GM12875 (cell line): ENCODE results near the gene SNAP47.

Source experiments
- H3K4me3 ChIP-seq: one replicate; pipeline ENCODE4 v1.5.1; 2011; ENCODE audit warnings: low read depth, low read length, control low read depth
- TF ChIP-seq, protein P1 (sequence below): IDR thresholded peaks from 2 replicates; pipeline ENCODE4 v1.5.1; 2011; ENCODE audit warnings: low read depth, mild to moderate bottlenecking, control low read depth, inconsistent platforms, low read length, moderate library complexity, borderline replicate concordance; ENCODE audit not compliant: insufficient read depth

SNAP47 gene

DNA sequence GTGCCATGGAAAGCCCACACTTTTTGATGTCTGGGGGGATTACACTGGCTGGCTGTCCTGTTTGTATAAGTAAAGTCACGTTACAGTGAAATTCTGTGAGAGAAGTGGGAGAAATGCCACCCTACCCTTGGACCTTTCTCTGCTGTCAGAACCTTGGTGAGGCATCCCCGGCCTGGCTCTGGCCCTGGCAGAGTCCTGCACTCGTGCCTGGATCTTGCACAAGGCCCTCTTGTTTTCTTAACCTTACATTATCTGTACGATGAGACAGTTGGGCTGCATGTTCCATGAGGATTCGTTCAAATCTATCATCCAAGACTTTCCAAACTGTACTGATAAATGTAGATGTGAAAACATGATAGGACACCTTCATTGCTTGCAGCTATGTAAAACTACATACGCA, 11.4 kb downstream of the SNAP47 start:
- H3K4me3 ChIP-seq: no peak overlapping the region
- TF ChIP-seq, protein P1, sequence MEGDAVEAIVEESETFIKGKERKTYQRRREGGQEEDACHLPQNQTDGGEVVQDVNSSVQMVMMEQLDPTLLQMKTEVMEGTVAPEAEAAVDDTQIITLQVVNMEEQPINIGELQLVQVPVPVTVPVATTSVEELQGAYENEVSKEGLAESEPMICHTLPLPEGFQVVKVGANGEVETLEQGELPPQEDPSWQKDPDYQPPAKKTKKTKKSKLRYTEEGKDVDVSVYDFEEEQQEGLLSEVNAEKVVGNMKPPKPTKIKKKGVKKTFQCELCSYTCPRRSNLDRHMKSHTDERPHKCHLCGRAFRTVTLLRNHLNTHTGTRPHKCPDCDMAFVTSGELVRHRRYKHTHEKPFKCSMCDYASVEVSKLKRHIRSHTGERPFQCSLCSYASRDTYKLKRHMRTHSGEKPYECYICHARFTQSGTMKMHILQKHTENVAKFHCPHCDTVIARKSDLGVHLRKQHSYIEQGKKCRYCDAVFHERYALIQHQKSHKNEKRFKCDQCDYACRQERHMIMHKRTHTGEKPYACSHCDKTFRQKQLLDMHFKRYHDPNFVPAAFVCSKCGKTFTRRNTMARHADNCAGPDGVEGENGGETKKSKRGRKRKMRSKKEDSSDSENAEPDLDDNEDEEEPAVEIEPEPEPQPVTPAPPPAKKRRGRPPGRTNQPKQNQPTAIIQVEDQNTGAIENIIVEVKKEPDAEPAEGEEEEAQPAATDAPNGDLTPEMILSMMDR: no peak

DNA sequence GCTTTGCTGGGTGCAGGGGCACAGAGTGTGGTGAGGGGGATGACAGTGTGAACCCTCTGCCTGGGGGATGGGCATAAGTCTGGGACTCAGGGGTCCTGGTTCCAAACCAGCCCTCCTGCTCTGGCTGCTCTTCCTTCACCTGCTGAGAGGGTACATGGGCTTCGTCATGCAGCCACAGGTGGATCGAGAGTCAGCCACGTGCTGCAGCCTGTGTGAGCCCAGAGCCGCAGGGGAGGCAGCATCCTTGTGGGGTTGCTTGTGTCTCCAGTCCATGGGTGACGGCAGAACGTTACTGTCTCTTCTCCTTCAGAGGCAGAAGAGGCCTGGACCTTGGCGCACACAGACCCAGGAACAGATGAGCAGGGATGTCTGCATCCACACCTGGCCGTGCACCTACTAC, 12.1 kb downstream of the SNAP47 start:
- TF ChIP-seq, protein P1: no peak
- no peak overlapping the region for H3K4me3 ChIP-seq

DNA sequence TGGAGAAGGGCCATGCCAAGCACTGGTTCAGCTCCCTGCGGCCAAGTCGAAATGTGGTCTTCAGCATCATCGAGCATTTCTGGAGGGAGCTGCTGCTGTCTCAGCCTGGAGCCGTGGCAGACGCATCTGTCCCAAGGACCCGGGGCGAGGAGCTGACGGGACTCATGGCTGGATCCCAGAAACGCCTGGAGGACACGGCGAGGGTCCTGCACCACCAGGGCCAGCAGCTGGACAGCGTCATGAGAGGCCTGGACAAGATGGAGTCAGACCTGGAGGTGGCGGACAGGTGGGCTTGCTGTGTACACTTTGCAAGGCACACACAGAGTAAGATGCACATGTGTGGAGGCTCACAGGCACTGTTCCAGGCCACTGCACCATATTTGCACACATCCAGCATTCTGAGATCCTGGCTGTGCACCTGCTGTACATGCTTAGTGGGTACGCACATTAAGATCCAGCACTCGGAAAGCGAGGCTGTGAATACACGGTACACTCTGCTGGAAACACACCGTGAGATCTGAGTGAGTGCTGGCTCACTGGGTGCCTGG, 12.8 kb downstream of the SNAP47 start:
- H3K4me3 ChIP-seq: no peak overlapping the region
- TF ChIP-seq, protein P1: no peak

DNA sequence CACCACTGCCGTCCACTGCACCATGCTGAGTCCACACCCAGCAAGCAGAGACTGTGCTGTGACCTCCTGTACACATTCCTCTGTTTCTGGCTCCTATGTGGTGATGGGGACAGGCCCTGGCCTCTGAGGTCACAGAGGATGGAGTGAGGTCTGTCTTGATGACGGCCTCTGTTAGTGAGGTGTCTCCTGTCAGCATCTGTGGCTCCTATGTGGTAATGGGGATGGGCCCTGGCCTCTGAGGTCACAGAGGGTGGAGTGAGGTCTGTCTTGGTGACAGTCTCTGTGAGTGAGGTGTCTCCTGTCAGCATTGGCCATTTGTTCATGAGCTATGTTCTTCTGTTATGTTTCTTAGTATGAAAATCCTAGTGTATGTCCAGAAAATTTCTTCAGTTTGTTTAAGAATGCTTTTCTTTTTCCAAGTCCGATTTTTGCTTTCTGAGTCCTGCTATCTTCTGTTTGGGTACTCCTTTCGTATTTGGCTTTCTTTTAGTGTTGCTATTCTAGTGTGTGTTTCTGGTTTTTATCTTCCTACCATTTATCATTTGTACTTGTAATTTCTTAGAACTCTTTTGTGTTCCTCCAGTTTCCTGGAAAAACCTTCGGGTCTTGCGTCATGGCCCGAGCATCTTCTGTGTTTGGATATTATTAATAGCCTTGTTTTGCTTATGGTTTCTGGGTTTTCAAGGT, 13.4 kb downstream of the SNAP47 start:
- H3K4me3 ChIP-seq: no peak overlapping the region
- TF ChIP-seq, protein P1: no peak

DNA sequence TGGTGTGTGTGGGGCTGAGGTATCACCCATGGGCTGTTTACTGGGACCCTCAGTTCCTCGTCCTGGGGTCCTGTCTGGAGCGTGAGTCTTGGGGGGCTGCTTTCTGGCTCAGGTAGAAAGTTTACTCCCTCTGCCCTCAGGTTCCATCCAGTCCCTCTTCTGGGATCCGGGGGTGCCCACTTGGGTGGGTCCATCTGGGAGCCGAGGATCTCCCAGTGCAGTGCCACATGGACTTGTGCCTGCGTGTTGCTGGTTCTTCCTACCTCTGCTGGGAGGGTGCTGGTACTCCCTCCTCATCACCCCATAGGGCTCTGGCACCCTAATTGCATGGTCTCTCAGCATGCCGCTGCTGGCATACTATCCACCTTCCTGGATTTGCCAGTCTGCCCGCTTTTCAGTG, 14.0 kb downstream of the SNAP47 start:
- H3K4me3 ChIP-seq: no peak overlapping the region
- TF ChIP-seq, protein P1: no peak

DNA sequence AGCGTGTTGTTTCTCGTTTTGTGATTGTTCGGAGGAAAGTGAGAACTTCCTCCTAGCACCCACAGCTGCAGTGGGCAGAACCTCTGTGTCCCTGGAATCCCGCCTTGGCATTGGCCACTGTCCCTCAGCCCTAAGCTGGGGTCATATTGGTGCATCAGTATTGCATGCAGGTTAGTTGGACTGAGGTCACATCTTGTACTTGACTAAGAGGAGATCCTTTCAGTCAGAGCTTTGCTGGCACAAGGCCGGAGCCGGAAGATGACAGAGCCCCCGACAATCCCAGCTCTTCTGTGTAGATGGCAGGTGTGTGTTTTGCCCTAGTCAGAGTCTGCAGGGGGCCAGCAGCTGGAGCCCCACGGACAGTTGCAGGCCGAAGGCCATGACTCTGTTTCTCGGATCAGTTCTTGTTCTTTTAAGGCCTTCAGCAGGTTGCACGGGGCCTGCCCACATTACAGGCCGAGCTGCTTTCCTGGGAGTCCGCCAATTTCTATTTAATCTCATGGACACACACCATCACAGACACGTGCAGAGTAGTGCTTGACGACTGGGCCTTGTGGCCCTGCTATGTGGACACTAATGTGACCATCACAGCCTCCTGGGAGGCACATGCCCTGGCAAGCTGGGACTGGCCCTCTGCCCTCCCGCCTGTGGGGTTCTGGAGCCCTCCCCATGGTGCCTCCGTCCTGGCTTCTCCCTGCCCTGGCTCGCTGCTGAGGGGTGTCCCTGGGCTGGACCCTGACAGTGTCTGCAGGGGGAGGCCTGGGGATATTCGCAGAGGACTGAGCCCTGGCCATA, 14.9 kb downstream of the SNAP47 start:
- H3K4me3 ChIP-seq: no peak overlapping the region
- TF ChIP-seq, protein P1: no peak

DNA sequence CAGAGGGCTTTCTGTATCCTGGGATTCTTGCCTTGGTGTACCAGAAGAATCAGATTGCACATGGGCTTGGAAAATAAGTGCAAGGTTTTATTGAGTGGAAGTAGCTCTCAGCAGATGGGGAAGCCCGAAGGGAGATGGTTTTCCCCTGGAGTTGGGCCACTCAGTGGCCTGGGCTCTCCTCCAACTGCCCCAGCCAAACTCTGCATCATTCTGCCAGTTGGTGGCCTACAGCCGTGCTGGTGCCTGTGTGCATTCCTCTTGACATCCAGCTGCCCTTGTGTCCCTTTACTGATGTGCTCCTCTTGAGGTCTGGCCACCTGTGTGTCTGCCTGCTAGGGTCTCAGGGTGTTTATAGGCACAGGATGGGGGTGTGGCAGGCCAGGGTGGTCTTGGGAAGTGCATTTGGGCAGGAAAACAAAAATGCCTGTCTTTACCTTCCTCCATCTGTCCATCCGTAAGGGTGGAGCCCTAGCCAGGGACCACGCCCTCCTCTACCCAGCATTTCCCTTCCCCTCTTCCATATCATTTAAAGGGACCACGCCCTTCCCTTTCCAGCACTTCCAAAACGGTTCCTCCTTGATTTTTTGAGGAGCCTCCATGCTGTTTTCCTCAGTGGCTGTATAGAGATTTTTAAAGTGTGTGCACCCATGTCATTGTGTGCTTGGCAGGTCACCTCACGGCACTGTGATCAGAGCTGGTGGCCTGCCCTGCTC, 18.9 kb downstream of the SNAP47 start:
- TF ChIP-seq, protein P1: no peak
- no peak overlapping the region for H3K4me3 ChIP-seq
